Measurements from ENCODE around the gene ARG2.

DNA sequence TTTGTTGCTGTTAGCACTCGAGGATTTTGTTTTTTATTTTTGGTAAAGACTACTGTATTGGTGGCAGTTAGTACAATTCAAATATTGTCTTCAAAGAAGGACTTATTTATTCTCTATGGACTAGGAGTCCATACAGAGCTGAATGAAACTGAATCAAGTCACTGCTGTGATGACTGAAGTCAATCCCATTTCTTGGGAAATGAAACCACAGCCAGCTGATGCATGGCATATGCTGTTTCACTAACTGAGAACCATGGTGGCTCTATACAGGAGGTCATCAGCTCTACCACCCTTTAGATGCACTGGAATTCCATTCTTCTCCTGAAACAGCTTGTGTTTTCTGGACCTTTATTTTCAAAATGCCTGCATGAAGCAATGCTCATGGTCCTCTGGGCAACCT lies 32.5 kb downstream of the ARG2 start:
- TF ChIP-seq SUZ12 (IDR thresholded peaks at IDR 0.05; ENCODE audit: extremely low read depth, insufficient read depth, insufficient read length) (no peak), ZNF274 (IDR thresholded peaks at IDR 0.05; ENCODE audit: low read depth, low read length) (no peak), YY1 (IDR thresholded peaks at IDR 0.05; ENCODE audit: insufficient read depth, insufficient read length) (no peak)

All from NT2/D1 (cell line).